Transverse colon (tissue), 4 donors: ENCODE data around the gene OCA2. TPM values are rescaled to one million over a fixed set of nuclear protein-coding genes. Genes with fewer than 3 reads are reported as not detected.

Source experiments
- DNase-seq: peaks from one replicate; pipeline ENCODE4 v3.0.0-alpha.2; 2019
- H3K27ac ChIP-seq, 4 donors: fragments of 200-600 bp; sonication (generic); 2 replicates each; pipeline ENCODE4 v1.5.1; 2016 to 2018; ENCODE audit warnings: inconsistent platforms in 4 of 4
- H3K27me3 ChIP-seq: fragments of 200-600 bp; sonication (generic); 2 replicates; pipeline ENCODE4 v1.5.1; 2017; ENCODE audit warnings: inconsistent platforms
- H3K36me3 ChIP-seq, 4 donors: fragments of 200-600 bp; sonication (generic); 2 replicates each; pipeline ENCODE4 v1.5.1; 2017 to 2019; ENCODE audit warnings: inconsistent platforms in 4 of 4
- H3K4me1 ChIP-seq, 4 donors: fragments of 200-600 bp; sonication (generic); 2 replicates each; pipeline ENCODE4 v1.5.1; 2017 to 2020; ENCODE audit warnings: inconsistent platforms in 4 of 4
- H3K4me3 ChIP-seq, 4 donors: fragments of 200-600 bp; sonication (generic); 1 replicate in 1 of 4; 2 replicates in 3 of 4; pipeline versions ENCODE4 v1.5.1 to v1.6.1; 2017 to 2019; ENCODE audit warnings: inconsistent platforms in 4 of 4
- H3K9me3 ChIP-seq, 2 donors: fragments of 200-600 bp; sonication (generic); 2 replicates each; pipeline ENCODE4 v1.5.1; 2017 to 2019; ENCODE audit warnings: inconsistent platforms in 2 of 2
- EP300 ChIP-seq: sonication (generic); formaldehyde crosslinking; IDR thresholded peaks from one replicate; pipeline ENCODE4 v1.6.1; 2017; ENCODE audit warnings: antibody characterized with exemption, low read depth
- POLR2A ChIP-seq: fragments of 450-650 bp; IDR thresholded peaks from one replicate; pipeline ENCODE4 v1.6.1; 2016; ENCODE audit warnings: antibody characterized with exemption, mild to moderate bottlenecking, moderate library complexity
- POLR2AphosphoS5 ChIP-seq, 3 donors: sonication (generic); formaldehyde crosslinking; IDR thresholded peaks; one replicate each; pipeline ENCODE4 v1.6.1; 2016; ENCODE audit warnings: antibody characterized with exemption in 3 of 3
- WGBS, 2 donors: methylation state at CpG; one replicate each; pipeline ENCODE4 v1.1.5; 2018; ENCODE audit warnings: low coverage in 1 of 2; 5-methylcytosine and 5-hydroxymethylcytosine counted together
- in situ Hi-C, 4 donors: fragments of 200-750 bp; cut with MboI; loops; one replicate each; pipeline versions ENCODE4 v1.15.0 to v1.15.1; 2017; ENCODE audit warnings: low sequenced_read_pairs in 3 of 4, low pct_ligation_motif_present in 1 of 4, low pct_unique_long_range_greater_than_20kb in 1 of 4
- intact Hi-C: fragments of 100-400 bp; cut with DNase I; formaldehyde crosslinking; loops from one replicate; pipeline ENCODE4 v1.15.1; 2023; ENCODE audit warnings: low total_unique reads
- total RNA-seq, 4 donors: library from RNA; depleted of rRNA; stranded (reverse); fragments of >200 nt; gene quantifications; one replicate each; pipeline ENCODE4 v1.1.0, GENCODE V29; 2016
- TF ChIP-seq, protein P1 (sequence below), 5 experiments: fragments of 200-600 bp in 3 of 5; fragments of 450-650 bp in 2 of 5; sonication (generic) in 3 of 5; IDR thresholded peaks; 1 replicate in 2 of 5; 2 replicates in 3 of 5; pipeline ENCODE4 v1.5.1; 2016 to 2017; ENCODE audit warnings: antibody characterized with exemption in 5 of 5, inconsistent platforms in 3 of 5, mild to moderate bottlenecking in 2 of 5, moderate library complexity in 1 of 5

Gene OCA2
- total RNA-seq, 4 donors from 2014 or later, result 1.4 to 1.9 TPM; not detected in 2

- WGBS, 2 donors, result 72 to 82% methylated on average over 6 to 10 of the region's 10 CpGs
- no peak overlapping the region for H3K4me3 ChIP-seq
- no peak for TF ChIP-seq POLR2AphosphoS5 (IDR thresholded peaks at IDR 0.05)
- TF ChIP-seq POLR2A, result no peak
- TF ChIP-seq EP300, result no peak
Observed at GRCh38 chr15:27866505-27867165, 232.5 kb downstream of the OCA2 start.

DNA sequence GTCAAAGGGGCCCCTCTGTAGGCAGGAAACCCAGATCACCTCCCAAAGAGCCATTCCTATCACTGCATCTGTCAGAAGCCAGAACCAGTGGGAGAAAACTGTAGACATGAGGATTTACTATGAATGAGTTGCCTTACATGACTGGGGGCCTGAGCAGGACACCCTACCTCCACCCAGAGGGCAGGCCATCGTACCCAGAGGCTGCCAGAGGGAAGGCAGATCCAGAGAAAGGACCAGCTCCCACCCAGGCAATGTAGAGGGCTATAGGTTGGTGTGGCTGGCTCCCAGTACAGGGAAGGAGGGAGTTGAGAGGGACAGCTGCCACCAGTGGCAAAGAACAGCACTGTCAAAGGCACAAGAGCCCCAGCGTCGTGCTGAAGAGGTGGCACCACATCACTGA lies 233.2 kb downstream of the OCA2 start:
- no peak for DNase-seq
- intact Hi-C loops, result no loop called here
- Histone ChIP-seq H3K36me3 (no peaks in the 10 kb centered on the region), H3K27me3 (no peaks in the 10 kb centered on the region), H3K4me3 (no peak overlapping the region), H3K9me3 (no peaks in the 10 kb centered on the region), H3K27ac (no peak overlapping the region), H3K4me1 (no peaks in the 10 kb centered on the region)
- in situ Hi-C loops, result no loop called here
- WGBS, 2 donors, result 74% methylated on average over 3 of the region's 3 CpGs; no CpG with 5 or more reads in 1 of the 2 donors
- TF ChIP-seq POLR2A, result no peak
- TF ChIP-seq POLR2AphosphoS5 (IDR thresholded peaks at IDR 0.05), result no peak
- TF ChIP-seq, protein P1, sequence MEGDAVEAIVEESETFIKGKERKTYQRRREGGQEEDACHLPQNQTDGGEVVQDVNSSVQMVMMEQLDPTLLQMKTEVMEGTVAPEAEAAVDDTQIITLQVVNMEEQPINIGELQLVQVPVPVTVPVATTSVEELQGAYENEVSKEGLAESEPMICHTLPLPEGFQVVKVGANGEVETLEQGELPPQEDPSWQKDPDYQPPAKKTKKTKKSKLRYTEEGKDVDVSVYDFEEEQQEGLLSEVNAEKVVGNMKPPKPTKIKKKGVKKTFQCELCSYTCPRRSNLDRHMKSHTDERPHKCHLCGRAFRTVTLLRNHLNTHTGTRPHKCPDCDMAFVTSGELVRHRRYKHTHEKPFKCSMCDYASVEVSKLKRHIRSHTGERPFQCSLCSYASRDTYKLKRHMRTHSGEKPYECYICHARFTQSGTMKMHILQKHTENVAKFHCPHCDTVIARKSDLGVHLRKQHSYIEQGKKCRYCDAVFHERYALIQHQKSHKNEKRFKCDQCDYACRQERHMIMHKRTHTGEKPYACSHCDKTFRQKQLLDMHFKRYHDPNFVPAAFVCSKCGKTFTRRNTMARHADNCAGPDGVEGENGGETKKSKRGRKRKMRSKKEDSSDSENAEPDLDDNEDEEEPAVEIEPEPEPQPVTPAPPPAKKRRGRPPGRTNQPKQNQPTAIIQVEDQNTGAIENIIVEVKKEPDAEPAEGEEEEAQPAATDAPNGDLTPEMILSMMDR (IDR thresholded peaks at IDR 0.05), result no peak
- no peak for TF ChIP-seq EP300

More at GRCh38 chr15:27866505-27867165, 232.5 kb downstream of the OCA2 start:
- DNase-seq, result no peak
- H3K36me3 ChIP-seq, result no peaks in the 10 kb centered on the region
- H3K9me3 ChIP-seq, result no peaks in the 10 kb centered on the region
- no peaks in the 10 kb centered on the region for H3K27me3 ChIP-seq
- H3K4me1 ChIP-seq, result no peaks in the 10 kb centered on the region
- in situ Hi-C loops (no loop called here), intact Hi-C loops (no loop called here)
- H3K27ac ChIP-seq, result no peak overlapping the region

- DNase-seq, result no peak
- intact Hi-C loops, result no loop called here
Observed at GRCh38 chr15:27865323-27865922, 233.7 kb downstream of the OCA2 start.

GRCh38 chr15:27864719-27865118 lies 234.4 kb downstream of the OCA2 start:
- DNase-seq, result no peak
- H3K36me3 ChIP-seq, result no peaks in the 10 kb centered on the region
- TF ChIP-seq, protein P1 (IDR thresholded peaks at IDR 0.05), result no peak
- TF ChIP-seq POLR2A (no peak), EP300 (no peak), POLR2AphosphoS5 (IDR thresholded peaks at IDR 0.05) (no peak)
- in situ Hi-C loops (no loop called here), intact Hi-C loops (no loop called here)
- no peaks in the 10 kb centered on the region for H3K9me3 ChIP-seq
- no peaks in the 10 kb centered on the region for H3K27me3 ChIP-seq
- no peak overlapping the region for H3K27ac ChIP-seq
- H3K4me1 ChIP-seq, result no peaks in the 10 kb centered on the region
- H3K4me3 ChIP-seq, result no peak overlapping the region
- 72 to 89% methylated on average over 6 to 8 of the region's 8 CpGs for WGBS, 2 donors

More at GRCh38 chr15:27865323-27865922, 233.7 kb downstream of the OCA2 start:
- Histone ChIP-seq H3K36me3 (no peaks in the 10 kb centered on the region), H3K27ac (no peak overlapping the region), H3K4me3 (no peak overlapping the region), H3K27me3 (no peaks in the 10 kb centered on the region), H3K4me1 (no peaks in the 10 kb centered on the region), H3K9me3 (no peaks in the 10 kb centered on the region)
- in situ Hi-C loops, result no loop called here
- WGBS, 2 donors, result 60 to 84% methylated on average over 4 to 12 of the region's 12 CpGs
- no peak for TF ChIP-seq POLR2AphosphoS5 (IDR thresholded peaks at IDR 0.05)
- TF ChIP-seq POLR2A, result no peak
- TF ChIP-seq, protein P1 (IDR thresholded peaks at IDR 0.05), result no peak
- no peak for TF ChIP-seq EP300
